CD4-positive, alpha-beta T cell treated with Interleukin-2 at 100 ng/mL for 4 hours (primary cell): ENCODE results near the gene ITGB1.
A peak's percentile ranks its signal among the peaks of the same experiment; 100 is the strongest.
"Not testable (repeated sequence)": the region's sequence is repeated elsewhere in the genome, so short reads cannot be mapped to it uniquely, and the experiment has no call there.

Experiments used
- DNase-seq: peaks from one replicate; pipeline ENCODE4 v3.0.0-alpha.2; 2020; ENCODE audit warnings: low spot score

The ITGB1 gene

GRCh38 chr10:32958085-32959005 is at the start of gene ITGB1:
ITGB1 (minus strand) TSS chr10:32958230; CDS start chr10:32935558, 22,672 bp downstream.
- peak; percentile 79 for DNase-seq

GRCh38 chr10:33006342-33006887 is 48.4 kb upstream of the ITGB1 start:
- no peak for DNase-seq

DNA sequence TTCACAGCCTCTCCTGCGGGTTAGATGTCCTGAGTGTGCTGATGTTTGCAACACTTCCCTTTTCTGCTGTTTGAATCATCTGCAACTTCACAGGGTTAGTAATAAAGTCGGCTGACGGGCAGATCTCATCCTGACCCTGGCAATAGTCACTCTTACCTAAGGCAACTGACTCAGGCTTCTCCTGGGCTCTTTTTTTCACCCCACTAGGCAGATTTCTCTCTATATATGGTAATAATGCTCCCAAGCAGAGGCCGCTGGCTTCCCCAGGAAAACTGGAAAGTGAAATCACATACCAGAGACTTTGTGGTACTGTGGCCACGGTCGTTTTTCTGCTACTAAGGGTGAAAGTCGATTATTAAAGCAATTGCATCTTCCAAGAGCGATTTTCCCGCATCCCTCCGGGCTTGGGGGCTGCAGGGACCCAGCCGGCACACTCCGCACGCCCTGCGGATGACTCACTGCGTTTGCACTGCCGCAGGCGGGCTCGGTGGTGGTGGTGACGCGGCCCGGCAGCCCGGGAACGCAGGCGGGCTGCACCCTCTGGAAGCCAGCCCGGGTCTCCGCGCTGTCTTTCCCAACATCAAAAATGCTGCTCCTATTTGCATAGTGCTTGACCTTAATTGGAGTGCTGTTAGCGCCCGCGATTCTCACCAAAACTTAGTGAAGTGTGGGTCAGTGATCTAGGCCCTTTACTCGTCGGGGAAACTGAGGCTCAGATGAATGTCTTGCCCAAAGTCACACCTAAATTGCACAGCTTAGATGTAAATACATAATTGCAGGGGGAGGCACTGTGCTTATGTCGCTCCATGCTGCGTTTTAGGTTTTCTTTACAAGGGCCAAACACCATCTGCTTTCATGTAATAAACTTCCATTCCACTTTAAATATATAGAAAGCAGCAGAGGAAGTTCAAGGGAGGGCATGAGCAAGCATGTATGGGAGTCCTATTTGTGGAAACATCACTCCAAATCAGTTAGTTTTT is 47.6 kb upstream of the ITGB1 start:
- peak; percentile 62 for DNase-seq

DNA sequence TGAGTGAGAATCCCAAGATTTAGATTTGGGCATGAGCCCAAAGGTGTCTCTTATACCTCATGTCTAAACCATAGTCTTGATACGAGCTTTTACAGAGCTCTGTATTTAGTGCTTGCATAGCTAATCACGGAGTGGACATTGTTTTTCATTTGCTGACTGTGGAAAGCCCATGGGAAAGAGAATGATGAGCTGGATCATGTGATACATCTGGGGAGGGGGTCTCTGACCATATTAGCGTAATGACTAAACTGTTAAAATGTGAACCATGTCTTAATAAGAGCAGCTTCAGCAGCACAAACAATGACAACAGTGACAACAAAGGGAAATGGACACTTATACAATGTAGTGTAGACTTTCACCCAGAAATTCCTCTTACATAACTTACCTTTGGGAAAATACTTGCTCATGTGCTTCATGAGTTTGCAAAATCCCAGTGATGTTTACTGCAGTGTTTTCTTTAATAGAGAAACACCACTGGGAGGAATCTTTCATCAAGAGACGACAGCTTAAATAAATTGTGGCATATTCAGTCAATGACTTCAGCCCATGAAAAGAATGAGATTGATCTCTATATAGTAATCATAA is 44.0 kb upstream of the ITGB1 start:
- no peak for DNase-seq

DNA sequence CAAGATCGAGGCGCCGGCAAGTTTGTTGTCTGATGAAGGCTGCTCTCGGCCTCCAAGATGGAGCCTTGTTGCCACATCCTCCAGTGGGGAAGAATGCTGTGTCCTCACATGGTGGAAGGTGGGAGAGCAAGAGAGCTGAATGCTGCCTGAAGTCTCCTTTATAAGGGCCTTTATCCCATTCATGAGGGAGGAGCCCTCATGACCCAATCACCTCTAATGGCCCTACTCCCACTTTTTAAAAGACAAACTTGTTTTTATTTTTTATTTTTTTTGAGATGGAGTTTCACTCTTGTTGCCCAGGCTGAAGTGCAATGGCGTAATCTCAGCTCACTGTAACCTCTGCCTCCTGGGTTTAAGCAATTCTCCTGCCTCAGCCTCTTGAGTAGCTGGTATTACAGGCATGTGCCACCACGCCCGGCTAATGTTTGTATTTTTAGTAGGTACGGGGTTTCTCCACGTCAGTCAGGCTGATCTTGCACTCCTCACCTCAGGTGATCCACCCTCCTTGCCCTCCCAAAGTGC is 40.1 kb upstream of the ITGB1 start:
- DNase-seq = not testable (repeated sequence)

- DNase-seq = no peak
These were observed 37.7 kb upstream of the ITGB1 start for GRCh38 chr10:32995751-32996150.

- no peak for DNase-seq
These were observed 37.1 kb upstream of the ITGB1 start for GRCh38 chr10:32995066-32995622.

- DNase-seq = not testable (repeated sequence)
These were observed 36.6 kb upstream of the ITGB1 start for GRCh38 chr10:32994632-32995031.

DNA sequence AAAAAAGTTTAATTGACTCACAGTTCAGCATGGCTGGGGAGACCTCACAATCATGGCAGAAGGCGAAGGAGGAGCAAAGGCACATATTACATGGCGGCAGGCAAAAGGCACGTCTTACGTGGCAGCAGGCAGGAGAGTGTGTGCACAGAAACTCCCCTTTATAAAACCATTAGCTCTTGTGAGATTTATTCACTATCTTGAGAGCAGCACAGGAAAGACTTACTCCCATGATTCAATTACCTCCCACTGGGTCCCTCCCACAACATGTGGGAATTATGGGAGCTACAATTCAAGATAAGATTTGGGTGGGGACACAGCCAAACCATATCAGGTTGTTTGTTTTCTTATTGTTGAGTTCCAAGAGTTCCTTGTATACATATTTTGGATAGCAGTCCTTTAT is 34.3 kb upstream of the ITGB1 start:
- DNase-seq = not testable (repeated sequence)

DNA sequence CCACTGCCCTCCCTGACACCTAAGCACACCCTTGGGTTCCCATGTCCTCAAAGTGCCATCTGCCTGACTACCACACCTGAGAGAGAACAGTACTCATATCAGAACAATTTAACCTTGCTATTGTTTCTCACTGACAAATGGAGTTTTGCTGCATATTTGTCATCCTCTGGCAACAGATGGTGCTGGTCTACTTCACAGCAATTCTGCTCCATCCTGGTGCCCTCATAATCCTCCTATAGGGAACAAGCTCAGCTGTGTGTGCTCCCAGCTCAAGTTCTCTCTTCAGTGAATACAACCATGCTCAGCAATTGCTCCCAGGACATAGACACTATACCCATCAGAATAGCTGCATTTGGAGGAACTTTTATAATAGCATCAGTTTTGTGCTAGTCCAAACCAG is 32.8 kb upstream of the ITGB1 start:
- no peak for DNase-seq

DNA sequence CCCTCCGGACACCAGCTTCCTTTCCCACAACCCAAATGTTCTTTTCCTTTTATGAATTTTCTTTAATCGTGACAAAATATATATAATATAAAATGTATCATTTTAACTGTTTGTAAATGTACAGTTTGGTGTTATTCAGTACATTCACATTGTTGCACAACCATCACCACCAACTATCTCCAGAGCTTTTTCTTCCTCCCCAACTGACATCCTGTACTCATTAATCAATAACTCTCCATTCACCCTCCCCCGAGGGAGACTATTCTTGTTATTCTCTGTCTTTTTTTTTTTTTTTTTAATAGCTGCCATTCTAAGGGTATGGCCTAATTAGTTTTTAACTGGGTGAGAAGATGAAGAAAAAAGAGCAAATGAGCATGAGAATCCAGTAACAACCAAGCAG is 30.6 kb upstream of the ITGB1 start:
- DNase-seq = no peak

GRCh38 chr10:32987172-32987571 is 29.1 kb upstream of the ITGB1 start:
- DNase-seq = no peak

DNA sequence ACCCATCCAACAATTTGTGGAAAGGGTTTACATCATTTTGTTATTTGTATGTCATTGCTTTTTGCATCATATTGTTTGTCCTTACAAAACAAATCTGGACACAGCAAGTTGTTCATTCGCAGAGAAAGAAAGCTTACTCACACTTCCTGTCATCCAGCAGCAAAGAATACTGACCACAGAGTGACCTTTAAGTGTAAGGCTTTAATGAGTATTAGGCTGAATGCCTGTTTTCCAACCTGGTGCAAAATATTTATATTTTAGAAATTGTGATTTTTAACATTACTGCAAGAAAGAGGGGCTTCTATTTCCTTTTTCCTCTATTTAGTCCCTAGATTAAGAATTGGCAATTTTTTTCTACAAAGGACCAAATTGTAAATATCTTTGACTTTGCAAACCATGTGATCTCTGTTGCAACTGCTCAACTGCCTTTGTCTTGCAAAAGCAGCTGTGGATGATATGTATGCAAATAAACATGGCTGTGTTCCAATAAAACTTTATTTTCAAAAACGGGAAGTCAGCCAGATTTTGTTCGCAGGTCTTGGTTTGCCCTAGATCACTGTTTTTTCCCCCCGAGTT is 27.8 kb upstream of the ITGB1 start:
- no peak for DNase-seq

DNA sequence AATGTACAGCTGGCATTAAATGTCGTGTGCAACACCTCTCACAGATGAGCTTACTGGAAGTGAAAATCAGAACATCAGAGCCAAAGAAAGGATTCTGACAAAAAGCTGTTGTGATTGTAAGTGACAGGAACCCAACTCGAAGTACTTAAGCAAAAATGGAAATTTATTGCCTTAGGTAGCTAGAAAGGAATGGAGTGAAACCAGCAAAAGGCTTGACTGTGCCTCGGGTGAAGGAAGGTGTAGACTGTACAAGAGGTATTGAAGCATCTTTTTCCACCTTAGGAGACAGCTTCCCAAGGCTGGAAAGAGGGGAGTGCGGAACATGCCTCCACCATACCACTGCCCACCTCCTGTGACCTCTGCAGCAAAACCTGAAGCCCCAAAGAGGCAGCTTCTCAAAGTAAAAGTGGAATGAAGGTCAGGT is 27.3 kb upstream of the ITGB1 start:
- DNase-seq = no peak

GRCh38 chr10:32984003-32984600 is 26.1 kb upstream of the ITGB1 start:
- no peak for DNase-seq

DNA sequence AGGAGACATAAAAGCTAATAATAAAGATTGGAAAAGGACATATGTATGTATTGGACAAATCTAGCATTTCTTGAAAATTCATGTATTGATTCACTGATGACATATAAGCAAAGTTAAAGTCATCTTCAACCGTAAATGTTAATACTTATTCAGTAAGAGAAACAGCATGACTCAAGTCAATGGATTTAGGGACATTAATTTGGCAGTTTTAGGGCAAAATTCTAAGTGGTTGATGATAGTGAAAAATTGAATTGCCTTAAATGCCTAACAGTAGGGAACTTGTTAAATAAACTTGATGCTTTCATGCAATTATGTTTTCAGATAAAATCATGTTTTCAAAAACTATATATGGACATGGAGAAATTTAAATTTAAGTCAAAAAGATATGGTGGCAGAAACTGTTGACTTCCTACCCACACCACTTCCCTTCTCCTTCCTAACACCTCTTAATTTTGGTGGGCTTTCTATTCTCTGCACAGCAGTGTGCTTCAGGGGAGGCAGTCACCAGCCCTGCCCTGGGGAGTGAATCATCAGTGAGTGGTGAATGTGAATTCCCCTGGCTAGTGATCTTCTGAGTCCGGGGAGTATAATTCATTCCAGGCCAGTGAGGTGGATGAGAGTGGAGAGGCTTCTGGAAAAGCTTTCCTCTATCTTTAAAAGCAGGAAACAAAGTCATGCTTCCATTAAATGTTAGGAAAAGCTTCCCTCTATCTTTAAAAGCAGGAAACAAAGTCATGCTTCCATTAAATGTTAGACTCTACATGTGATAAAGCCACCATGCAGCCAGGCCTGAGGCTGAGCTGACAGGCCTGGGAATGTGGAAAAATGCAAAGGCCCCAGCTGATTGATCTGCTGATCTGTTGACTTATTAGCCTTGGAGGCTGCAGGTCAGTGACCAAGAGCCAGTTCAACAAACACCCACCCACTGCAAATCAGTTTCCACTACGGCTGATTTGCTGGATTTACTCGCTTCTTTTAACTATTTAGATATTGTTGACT is 25.2 kb upstream of the ITGB1 start:
- DNase-seq = peak; percentile 61

DNA sequence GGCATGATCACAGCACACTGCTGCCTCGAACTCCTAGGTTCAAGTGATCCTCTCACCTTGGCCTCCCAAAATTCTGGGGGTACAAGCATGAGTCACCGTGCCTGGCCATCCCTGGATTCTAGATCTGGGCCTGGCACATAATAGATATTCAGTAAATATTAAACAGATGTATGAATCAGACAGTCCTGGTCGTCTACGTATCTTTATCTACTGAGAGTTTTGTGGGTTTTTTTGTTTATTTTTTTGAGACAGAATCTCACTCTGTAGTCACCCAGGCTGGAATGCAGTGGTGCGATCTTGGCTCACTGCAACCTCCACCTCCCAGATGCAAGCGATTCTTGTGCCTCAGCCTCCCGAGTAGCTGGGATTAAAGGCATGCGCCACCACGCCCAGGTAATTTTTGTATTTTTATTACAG is 24.3 kb upstream of the ITGB1 start:
- no peak for DNase-seq

DNA sequence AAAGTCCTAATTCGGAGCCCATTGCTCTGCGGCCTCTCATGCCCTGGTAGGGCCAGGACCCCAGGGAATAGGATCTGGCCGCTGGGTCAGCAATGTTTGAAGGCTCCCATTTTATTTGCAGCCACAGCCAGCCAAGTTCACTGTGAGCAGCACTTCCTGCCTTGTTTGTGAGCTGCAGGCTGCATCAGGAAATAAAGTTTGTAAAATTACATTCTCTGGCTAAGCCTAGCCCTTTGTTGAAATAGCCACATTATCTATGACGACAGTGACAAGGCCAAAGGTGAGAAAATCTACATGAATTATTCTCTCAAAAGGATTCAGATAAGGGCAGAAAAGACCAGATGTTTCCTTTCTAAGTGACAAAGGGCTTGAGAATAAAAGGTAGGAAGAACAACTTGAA is 23.7 kb upstream of the ITGB1 start:
- peak; percentile 31 for DNase-seq
